GM19452 (cell line): Measurements from ENCODE around the gene NCSTN.

Experiments
- ATAC-seq: cut with Tn5 transposase; IDR thresholded peaks from one replicate; pipeline ENCODE4 v1.9.1; 2021; ENCODE audit not compliant: unreplicated experiment

NCSTN gene

DNA sequence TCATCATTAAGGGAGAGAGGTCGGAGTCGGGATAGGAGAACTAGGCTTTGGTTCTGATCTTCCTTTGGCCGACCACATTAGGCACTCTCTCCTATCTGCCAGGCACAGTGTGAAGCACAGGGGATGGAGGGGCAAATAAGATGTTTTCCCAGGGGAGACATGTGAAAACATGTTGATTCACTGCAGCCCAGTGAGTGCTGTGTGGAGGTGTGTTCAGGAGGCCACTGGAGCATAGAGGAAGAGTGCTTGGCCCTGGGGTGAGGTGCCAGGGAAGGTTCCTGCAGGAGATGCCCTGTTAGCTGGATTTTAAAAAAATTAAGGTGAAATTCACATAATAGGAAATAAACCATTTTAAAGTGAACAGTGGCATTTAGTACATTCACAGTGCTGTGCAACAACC, 60.9 kb downstream of the NCSTN start:
- no peak for ATAC-seq

GRCh38 chr1:160405331-160405877, 62.2 kb downstream of the NCSTN start:
- no peak for ATAC-seq

GRCh38 chr1:160406131-160406968, 63.2 kb downstream of the NCSTN start:
- no peak for ATAC-seq

GRCh38 chr1:160407839-160408801, 64.9 kb downstream of the NCSTN start:
- no peak for ATAC-seq
